NB4 (cell line): ENCODE data around the gene CAMK2B.
A peak's percentile ranks its signal among the peaks of the same experiment; 100 is the strongest.

Experiments
- DNase-seq: peaks from one replicate; pipeline ENCODE4 v3.0.0; 2010; ENCODE audit warnings: low read depth
- H3K4me3 ChIP-seq: one replicate; pipeline ENCODE4 v1.5.1; 2011; ENCODE audit warnings: mild to moderate bottlenecking, low read depth, low read length, moderate library complexity
- CTCF ChIP-seq: IDR thresholded peaks from one replicate; pipeline ENCODE4 v1.5.1; 2012; ENCODE audit warnings: low read depth, low read length
- MYC ChIP-seq: IDR thresholded peaks from 2 replicates; pipeline ENCODE4 v1.6.1; 2011; ENCODE audit warnings: low read depth, low read length
- POLR2A ChIP-seq: IDR thresholded peaks from 2 replicates; pipeline ENCODE4 v1.6.1; 2011; ENCODE audit warnings: mild to moderate bottlenecking; ENCODE audit not compliant: insufficient read length; ENCODE audit errors: extremely low read depth
- TF ChIP-seq, protein P1 (sequence below): IDR thresholded peaks from 2 replicates; pipeline ENCODE4 v1.6.1; 2011; ENCODE audit warnings: low read depth, low read length

The CAMK2B gene

DNA sequence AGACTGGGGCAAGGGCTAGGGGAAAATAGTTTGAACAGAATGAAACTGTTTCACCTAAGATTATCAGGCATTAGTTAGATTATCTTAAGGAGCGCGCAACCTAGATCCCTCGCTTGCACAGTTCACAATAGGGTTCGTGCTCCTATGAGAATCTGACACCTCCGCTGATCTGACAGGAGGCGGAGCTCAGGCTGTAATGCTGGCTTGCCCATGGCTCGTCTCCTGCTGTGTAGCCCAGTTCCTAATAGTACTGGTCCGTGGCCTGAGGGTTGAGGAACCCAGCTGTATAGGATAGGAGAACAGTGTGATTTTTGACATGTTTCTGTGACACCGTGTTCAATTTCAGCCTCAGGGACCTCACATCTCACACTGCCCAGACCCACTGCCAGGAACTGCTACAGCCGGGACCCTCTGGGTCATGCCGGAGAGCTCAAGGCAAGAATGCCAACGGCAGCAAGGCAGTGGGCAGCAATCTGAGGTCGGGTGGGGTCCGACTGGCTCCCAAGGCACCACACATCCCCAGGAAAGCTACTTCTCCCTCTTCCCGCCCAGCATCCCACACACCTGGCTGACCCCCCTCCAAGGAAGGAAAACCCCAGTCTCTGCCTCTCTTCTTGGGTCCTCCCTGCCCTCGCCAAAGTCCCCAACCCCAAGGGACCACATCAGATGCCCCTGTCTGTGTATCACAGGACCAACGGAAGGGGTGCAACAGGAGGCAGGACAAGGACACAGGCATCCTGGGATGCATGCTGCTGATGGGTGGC lies 31.7 kb downstream of the CAMK2B start:
- H3K4me3 ChIP-seq, result no peak overlapping the region
- DNase-seq, result peak; percentile 0
- TF ChIP-seq MYC (no peak), POLR2A (no peak), CTCF (no peak)
- TF ChIP-seq, protein P1, sequence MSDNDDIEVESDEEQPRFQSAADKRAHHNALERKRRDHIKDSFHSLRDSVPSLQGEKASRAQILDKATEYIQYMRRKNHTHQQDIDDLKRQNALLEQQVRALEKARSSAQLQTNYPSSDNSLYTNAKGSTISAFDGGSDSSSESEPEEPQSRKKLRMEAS, result no peak

DNA sequence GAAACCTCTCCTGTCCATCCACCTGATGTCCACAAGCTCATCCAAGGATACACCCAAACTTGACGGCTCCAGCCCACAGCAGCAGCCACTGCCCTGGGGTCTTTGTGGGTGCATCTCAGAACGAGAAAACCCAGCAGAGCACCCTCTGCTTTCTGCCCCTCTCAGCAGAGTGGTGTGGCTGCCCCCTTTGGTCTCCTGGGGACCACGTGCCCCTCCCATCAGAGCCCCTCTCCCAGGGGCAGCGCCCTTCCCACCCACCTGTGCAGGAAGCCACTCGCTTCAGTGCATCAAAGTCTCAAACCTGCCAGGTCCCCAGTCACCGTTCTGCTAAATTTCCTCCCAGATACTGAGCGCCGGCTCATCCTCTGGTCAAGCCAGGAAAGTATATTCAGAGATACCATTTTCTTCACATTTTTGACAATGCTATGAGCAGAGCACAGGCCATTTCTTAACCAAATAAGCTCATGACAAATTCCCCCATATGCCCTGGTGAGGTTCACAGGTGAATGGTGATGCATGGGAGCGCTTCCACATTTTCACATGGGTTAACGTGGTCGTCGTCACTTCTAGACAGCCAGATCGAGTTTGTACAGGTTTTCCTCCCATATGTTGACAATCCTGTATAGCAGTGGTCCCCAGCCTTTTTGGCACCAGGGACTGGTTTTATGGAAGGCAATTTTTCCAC lies 32.4 kb downstream of the CAMK2B start:
- no peak overlapping the region for H3K4me3 ChIP-seq
- DNase-seq, result no peak
- no peak for TF ChIP-seq CTCF
- no peak for TF ChIP-seq POLR2A
- TF ChIP-seq, protein P1, result no peak
- no peak for TF ChIP-seq MYC

GRCh38 chr7:44292420-44292817 lies 33.0 kb downstream of the CAMK2B start:
- DNase-seq, result no peak
- TF ChIP-seq POLR2A (no peak), CTCF (no peak), MYC (no peak)
- TF ChIP-seq, protein P1, result no peak
- H3K4me3 ChIP-seq, result no peak overlapping the region

DNA sequence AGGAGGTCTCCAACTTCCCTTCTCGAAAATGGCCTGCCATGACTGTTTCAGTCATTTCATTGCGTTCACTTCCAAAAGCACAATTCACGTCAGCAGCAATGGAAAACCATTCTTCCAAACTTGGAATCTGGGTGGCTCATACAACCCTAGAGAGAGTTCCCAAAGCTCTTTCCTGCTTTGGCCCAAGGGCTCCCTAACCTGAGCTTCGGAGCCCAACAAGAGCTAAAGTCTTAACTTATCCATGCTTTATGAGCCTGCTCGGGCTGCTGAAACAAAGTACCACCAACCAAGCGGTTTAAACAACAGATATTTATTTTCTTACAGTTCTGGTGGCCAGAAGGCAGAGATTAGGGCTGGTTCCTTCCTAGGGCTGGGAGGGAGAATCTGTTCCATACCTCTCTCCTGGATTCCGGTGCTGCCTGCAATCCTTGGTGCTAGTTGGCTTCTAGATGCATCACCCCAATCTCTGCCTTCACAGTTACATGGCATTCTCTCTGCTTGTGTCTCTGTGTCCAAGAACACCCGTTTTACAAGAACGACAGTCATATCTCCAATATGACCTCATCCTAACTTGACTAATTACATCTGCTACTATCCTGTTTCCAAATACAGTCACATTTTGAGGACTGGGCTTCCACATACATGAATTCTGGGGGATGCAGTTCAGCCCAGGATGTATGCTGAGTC lies 33.5 kb downstream of the CAMK2B start:
- DNase-seq, result no peak
- TF ChIP-seq, protein P1, result no peak
- TF ChIP-seq POLR2A, result no peak
- H3K4me3 ChIP-seq, result no peak overlapping the region

GRCh38 chr7:44291066-44291732 lies 34.2 kb downstream of the CAMK2B start:
- no peak for TF ChIP-seq CTCF
- TF ChIP-seq, protein P1, result 0 out of 2 replicates have a peak, but pooled peaks have one; percentile 21
- TF ChIP-seq MYC, result no peak
- TF ChIP-seq POLR2A, result no peak
- DNase-seq, result no peak
- H3K4me3 ChIP-seq, result no peak overlapping the region
